Measurements from ENCODE around the gene TNFSF15.
"Not testable (repeated sequence)": the region's sequence is repeated elsewhere in the genome, so short reads cannot be mapped to it uniquely, and the experiment has no call there.

The TNFSF15 gene

GRCh38 chr9:114745879-114746550, 59.8 kb downstream of the TNFSF15 start:
- DNase-seq, result no peak

GRCh38 chr9:114745108-114745848, 60.6 kb downstream of the TNFSF15 start:
- DNase-seq, result no peak

- DNase-seq, result no peak
These were observed 62.4 kb downstream of the TNFSF15 start for GRCh38 chr9:114743446-114743845.

GRCh38 chr9:114742947-114743346, 62.9 kb downstream of the TNFSF15 start:
- no peak for DNase-seq

GRCh38 chr9:114741521-114741920, 64.3 kb downstream of the TNFSF15 start:
- not testable (repeated sequence) for DNase-seq

GRCh38 chr9:114738581-114739316, 67.1 kb downstream of the TNFSF15 start:
- peak; percentile 27 for DNase-seq

- no peak for DNase-seq
These were observed 68.0 kb downstream of the TNFSF15 start for GRCh38 chr9:114737847-114738246.

GRCh38 chr9:114737118-114737517, 68.7 kb downstream of the TNFSF15 start:
- no peak for DNase-seq

- no peak for DNase-seq
These were observed 70.1 kb downstream of the TNFSF15 start for GRCh38 chr9:114735704-114736103.

- not testable (repeated sequence) for DNase-seq
These were observed 70.7 kb downstream of the TNFSF15 start for GRCh38 chr9:114735139-114735538.
